Activated T-cell treated with anti-CD3 and anti-CD28 coated beads, Interleukin-2, amount 50 U/mL, for 72 hours (primary cell): ENCODE measurements around the gene ACTN1. TPM values are rescaled to one million over a fixed set of nuclear protein-coding genes. Genes with fewer than 3 reads are reported as not detected.
A peak's percentile ranks its signal among the peaks of the same experiment; 100 is the strongest.

Experiments
- ATAC-seq, 2 donors: fragments of 150-1000 bp; cut with Tn5 transposase; replicated peaks in 1 of 2; 2 replicates each; pipeline ENCODE4 v1.10.0; 2021; ENCODE audit warnings: moderate library complexity in 2 of 2, mild to moderate bottlenecking in 1 of 2
- DNase-seq, 2 donors: peaks; one replicate each; pipeline ENCODE4 v3.0.0; 2021 to 2022; ENCODE audit warnings: mixed read lengths in 1 of 2
- H3K27ac Mint-ChIP-seq: one replicate; pipeline ENCODE4 v1.8.0; 2022; ENCODE audit warnings: mild to moderate bottlenecking, moderate library complexity, mixed read lengths
- H3K27me3 Mint-ChIP-seq: one replicate; pipeline ENCODE4 v1.8.0; 2022; ENCODE audit warnings: low read depth, mixed read lengths
- H3K36me3 Mint-ChIP-seq, 2 donors: one replicate each; pipeline ENCODE4 v1.8.0; 2022; ENCODE audit warnings: mixed read lengths in 2 of 2, mild to moderate bottlenecking in 1 of 2; ENCODE audit not compliant: insufficient read depth in 2 of 2
- H3K4me1 Mint-ChIP-seq: one replicate; pipeline ENCODE4 v1.8.0; 2022; ENCODE audit warnings: low read depth, mixed read lengths
- H3K4me3 Mint-ChIP-seq, 2 donors: one replicate each; pipeline ENCODE4 v1.8.0; 2022; ENCODE audit warnings: mild to moderate bottlenecking in 2 of 2, mixed read lengths in 2 of 2, moderate library complexity in 2 of 2
- H3K9me3 Mint-ChIP-seq, 2 donors: one replicate each; pipeline ENCODE4 v1.8.0; 2022; ENCODE audit warnings: mixed read lengths in 2 of 2
- total RNA-seq, 2 donors: library from RNA; stranded (reverse); gene quantifications; one replicate each; pipeline ENCODE4 v1.2.3, GENCODE V29; 2022

Gene ACTN1
- total RNA-seq, 2 donors from 2014 or later, result 42.6 to 50.7 TPM

DNA sequence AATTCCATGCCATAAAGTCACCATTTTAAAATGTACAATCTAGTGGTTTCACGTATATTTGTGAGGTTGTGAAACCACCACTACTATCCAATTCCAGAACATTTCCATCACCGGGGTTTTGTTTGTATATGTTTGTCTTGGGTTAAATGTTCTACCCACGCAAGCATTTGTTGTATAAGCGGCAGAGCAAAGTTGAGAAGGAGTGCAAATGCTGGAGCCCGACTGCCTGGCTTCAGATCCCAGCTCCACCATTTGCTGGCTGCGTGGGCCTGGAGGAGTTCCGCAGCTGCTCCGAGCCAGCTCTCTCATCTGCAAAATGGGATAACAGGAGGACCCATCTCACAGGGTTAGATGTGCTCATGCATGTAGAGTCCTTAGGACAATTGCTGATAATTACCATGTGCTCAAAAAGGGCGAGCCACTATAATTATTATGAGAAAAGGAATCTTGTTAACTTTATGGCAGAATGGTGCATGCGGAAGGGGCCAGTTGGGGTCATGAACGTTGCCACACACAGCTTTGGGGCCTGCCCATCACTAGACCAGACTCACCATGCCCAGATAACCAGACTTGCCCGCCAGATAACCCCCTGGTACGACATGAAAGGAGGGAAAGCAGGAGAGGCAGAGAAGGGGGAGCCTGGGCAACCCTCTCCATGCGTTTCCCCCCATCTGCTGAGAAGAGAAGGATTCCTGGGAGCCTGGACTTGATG lies 6.4 kb downstream of the ACTN1 start:
- DNase-seq (no peak), ATAC-seq (no peak)
- Mint-ChIP-seq H3K36me3 (peaks cover 14 to 36% of the 10 kb centered on the region in 2 donors), H3K27me3 (no peaks in the 10 kb centered on the region), H3K4me3 (no peak overlapping the region), H3K4me1 (peaks cover 81% of the 10 kb centered on the region), H3K9me3 (peaks cover 3 to 6% of the 10 kb centered on the region in 2 donors), H3K27ac (no peak overlapping the region)

DNA sequence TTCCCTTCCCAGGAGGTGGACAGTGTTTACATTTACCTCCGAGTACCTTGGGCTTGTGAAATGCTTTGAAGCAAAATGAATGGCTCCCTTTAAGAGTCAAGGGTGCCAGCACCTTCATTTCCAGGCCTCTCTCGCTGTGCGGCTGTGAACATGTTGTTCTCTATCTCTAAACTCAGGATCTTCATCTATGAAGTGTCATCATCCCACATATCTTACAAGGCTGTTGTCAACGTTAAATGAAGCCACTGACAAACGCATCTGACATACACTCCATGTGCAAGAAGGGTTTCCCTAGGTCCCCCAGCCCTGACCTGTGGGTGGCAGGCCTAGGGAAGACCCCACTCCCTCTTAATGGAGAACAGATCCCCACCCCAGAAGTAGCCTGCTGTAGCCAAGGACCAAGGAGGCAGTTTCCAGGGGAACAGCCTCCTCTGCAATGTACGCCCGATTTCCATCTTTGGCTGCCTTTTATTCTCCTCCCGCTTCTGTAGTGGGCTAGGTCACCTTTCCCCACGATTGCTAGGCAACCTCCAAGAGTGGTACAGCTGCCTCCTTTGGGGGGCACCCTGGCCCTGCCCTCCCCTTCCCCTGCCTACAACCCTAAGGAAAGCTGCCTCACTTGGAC lies 7.6 kb downstream of the ACTN1 start:
- H3K4me1 Mint-ChIP-seq, result peaks cover 78% of the 10 kb centered on the region
- ATAC-seq, result no peak
- DNase-seq, result no peak

DNA sequence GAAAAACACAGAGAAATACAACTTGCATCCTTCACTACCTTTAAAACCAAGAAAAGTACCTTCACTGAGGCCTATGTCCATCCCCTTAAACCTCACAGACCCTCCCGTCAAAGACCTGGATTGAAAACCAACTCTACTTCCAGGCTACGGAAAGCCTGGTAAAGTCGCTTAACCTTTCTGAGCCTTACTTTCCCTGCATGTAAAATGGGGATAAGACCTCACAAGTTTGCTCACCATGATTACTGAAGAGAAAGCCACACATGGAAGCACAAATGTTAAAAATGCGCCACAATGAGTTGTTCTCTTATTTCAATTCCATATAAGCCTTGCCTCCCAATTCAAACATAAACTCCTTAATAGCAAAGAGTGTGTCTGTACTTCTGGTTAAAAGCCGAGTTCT lies 8.4 kb downstream of the ACTN1 start:
- Mint-ChIP-seq H3K4me1 (peaks cover 71% of the 10 kb centered on the region), H3K27ac (peak overlapping the region; percentile 44), H3K4me3 (peak overlapping the region; percentile 65 to 79), H3K9me3 (peaks cover 3 to 6% of the 10 kb centered on the region in 2 donors), H3K27me3 (no peaks in the 10 kb centered on the region), H3K36me3 (peaks cover 14 to 33% of the 10 kb centered on the region in 2 donors)
- ATAC-seq, result no peak
- DNase-seq, result no peak

More for the DNA sequence above, 7.6 kb downstream of the ACTN1 start:
- Mint-ChIP-seq H3K36me3 (peaks cover 14 to 36% of the 10 kb centered on the region in 2 donors), H3K9me3 (peaks cover 3 to 6% of the 10 kb centered on the region in 2 donors), H3K4me3 (peak overlapping the region; percentile 54 to 61), H3K27me3 (no peaks in the 10 kb centered on the region), H3K27ac (peak overlapping the region; percentile 61)

DNA sequence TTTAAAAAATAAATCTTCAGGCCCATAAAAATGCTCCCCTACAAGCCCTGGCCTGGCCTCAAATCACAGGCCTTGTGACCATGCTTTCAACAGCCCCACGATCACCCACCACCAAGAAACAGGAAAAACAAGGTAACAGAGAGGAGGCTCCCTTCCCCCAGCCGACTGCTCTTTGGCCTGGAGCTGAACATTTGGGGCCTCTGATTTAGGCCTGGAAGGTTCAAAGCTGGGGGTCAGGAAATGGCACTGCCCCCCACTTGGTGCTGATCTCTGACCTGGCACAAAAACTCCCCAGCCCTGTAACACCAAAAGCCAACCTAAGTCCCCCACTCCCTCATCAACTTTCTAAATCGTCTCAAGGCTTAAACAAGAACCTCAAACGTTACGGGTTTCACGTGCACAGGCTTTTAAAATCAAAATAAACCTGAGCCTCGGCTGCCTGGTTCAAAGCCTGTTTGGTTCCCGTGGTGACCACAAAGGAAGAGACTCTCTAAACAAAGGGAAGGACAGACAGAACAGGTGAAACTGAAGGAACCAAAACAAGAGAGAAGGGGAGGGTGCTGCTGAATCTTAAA lies 9.0 kb downstream of the ACTN1 start:
- Mint-ChIP-seq H3K27me3 (no peaks in the 10 kb centered on the region), H3K9me3 (peaks cover 3 to 6% of the 10 kb centered on the region in 2 donors), H3K27ac (peak overlapping the region; percentile 86), H3K4me1 (peaks cover 72% of the 10 kb centered on the region), H3K36me3 (peaks cover 14 to 30% of the 10 kb centered on the region in 2 donors), H3K4me3 (peak overlapping the region; percentile 65 to 79)
- DNase-seq, result no peak
- ATAC-seq, result peak; percentile 8 to 16

DNA sequence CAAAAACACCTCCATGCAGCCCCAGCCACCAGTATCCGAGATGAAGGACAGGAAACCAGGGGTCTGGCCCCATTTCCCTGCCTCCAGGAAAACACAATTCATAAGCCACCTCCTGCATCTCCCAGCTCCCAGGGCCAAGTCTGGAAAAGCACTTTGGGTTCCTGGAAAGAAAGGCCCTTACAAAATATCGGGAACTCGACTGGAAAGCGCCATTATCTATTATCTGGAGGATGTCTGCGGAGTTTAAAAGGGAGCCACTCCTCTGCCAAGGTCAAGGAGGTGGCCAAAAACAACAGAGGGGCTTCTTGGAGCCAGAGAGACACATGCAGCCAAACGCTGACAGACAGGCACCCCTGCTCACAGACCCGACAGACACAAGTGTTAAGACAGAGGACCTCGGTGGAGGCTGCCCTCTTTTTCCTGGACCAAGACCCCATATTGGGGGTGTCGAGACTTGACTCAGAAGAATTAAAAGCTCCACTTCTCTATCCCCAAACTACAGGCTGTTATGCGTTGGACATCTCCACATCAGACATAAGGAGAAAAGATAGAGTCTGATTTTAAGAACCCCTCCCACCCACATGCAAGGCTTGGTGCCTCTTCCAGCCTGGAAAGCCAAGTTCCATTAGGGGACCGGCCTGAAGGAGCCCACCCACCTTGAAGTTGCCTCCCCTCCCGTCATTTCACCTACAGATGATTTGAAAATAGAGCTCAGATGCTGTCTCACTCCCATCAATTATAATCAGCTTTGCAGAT lies 9.6 kb downstream of the ACTN1 start:
- H3K4me3 Mint-ChIP-seq, result peak overlapping the region; percentile 74 to 79
- H3K27me3 Mint-ChIP-seq, result no peaks in the 10 kb centered on the region
- DNase-seq (no peak), ATAC-seq (no peak)
- H3K4me1 Mint-ChIP-seq, result peaks cover 72% of the 10 kb centered on the region
- H3K9me3 Mint-ChIP-seq, result peaks cover 1% of the 10 kb centered on the region in 2 donors
- H3K36me3 Mint-ChIP-seq, result peaks cover 9 to 25% of the 10 kb centered on the region in 2 donors
- peak overlapping the region; percentile 86 for H3K27ac Mint-ChIP-seq

DNA sequence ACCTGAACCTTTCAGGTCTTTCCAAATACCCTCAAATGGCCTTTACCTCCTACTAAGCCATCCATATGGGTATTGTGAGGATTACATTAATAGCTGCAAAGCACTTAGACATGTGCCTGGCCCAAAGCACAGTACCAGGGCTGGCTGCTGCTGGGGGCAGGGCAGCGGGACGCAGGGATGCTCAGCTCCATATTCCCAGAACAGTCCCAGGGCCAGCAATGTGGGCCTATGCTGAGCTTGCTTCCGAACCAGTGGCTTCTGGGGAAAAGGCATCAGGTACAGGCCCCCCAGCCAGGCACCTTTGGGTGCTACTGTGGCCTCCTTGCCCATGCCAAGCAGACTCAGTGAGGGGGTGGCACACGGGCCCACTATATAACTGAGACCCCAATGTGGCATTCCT lies 10.4 kb downstream of the ACTN1 start:
- H3K9me3 Mint-ChIP-seq, result no peaks in the 10 kb centered on the region
- no peak for ATAC-seq
- DNase-seq, result no peak
- peaks cover 76% of the 10 kb centered on the region for H3K4me1 Mint-ChIP-seq
- H3K4me3 Mint-ChIP-seq, result peak overlapping the region; percentile 70 to 74
- peak overlapping the region; percentile 86 for H3K27ac Mint-ChIP-seq
- peaks cover 5 to 20% of the 10 kb centered on the region in 2 donors for H3K36me3 Mint-ChIP-seq
- no peaks in the 10 kb centered on the region for H3K27me3 Mint-ChIP-seq

DNA sequence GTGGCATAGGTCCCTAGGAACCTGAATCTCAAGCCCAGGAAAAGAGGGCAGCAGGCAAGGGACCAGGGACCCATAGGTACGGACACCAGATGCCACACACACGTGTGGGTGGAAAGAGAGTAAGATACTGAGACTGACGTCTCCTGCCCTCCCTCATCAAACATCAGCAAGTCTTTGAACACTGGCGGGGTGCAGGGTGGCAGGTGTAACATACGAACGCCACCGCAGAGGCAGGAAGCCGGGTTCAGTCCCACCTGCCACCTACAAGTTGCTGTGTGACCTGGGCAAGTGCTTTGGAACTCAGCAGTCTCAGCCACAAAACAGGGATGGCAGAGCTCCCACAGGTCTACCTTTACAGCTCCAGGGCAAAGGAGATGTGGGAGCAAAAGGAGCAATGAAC lies 11.1 kb downstream of the ACTN1 start:
- H3K27me3 Mint-ChIP-seq, result no peaks in the 10 kb centered on the region
- ATAC-seq, result peak; percentile 81 to 82
- no peaks in the 10 kb centered on the region for H3K9me3 Mint-ChIP-seq
- peak; percentile 55 to 62 for DNase-seq
- peaks cover 83% of the 10 kb centered on the region for H3K4me1 Mint-ChIP-seq
- H3K36me3 Mint-ChIP-seq, result peaks cover 2 to 13% of the 10 kb centered on the region in 2 donors
- H3K4me3 Mint-ChIP-seq, result peak overlapping the region; percentile 70 to 74
- H3K27ac Mint-ChIP-seq, result peak overlapping the region; percentile 78

DNA sequence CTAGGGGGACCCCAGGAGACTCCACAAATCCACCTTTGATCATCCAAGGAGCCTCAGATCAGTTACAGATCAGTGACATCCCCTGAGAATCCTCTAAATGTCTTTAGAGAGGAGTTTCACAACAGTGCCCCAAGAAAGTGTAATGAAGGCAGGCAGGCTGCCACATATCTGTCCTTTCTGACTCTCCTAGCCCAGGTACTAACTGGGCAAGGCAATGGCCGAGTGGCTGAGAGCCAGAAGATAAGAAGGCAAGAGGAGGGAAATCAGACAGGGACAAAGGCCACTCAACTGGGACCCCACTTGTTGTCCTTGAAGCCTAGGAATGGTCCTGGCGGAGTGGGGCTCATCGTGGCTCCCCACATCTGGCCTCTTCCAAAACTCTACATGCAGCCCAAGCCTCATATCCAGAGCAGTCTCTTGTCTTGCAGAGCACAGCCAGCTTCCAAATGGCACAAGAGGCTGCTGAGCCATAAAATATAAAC lies 11.6 kb downstream of the ACTN1 start:
- Mint-ChIP-seq H3K27me3 (no peaks in the 10 kb centered on the region), H3K4me3 (peak overlapping the region; percentile 70 to 74), H3K4me1 (peaks cover 86% of the 10 kb centered on the region), H3K27ac (no peak overlapping the region), H3K9me3 (no peaks in the 10 kb centered on the region), H3K36me3 (peaks cover 0 to 11% of the 10 kb centered on the region in 2 donors)
- ATAC-seq, result no peak
- no peak for DNase-seq

DNA sequence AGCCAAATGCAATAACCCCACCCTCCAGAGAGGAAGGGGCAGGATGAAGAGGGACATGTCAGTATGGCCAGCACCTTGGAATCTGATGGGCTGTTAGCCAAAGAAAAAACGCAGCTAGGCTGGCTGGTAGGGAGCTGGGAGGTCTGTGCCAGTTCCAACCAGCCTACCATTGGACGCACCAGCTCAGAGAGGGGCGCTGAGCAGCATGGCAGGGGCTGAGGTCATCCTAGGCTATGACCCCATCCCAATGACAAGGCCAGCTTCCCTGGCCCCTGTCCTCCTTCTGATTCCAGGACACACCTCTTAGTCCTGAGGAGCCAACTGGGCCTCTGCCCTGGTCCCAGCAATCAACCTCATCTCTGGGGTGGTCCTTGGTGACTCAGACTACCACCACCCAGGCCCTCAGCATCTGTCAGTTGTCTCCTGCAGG lies 12.2 kb downstream of the ACTN1 start:
- Mint-ChIP-seq H3K27me3 (no peaks in the 10 kb centered on the region), H3K36me3 (peaks cover 0 to 6% of the 10 kb centered on the region in 2 donors), H3K27ac (no peak overlapping the region), H3K9me3 (no peaks in the 10 kb centered on the region), H3K4me3 (peak overlapping the region in 1 of 2 donors; percentile 74), H3K4me1 (peaks cover 84% of the 10 kb centered on the region)
- DNase-seq (no peak), ATAC-seq (no peak)

DNA sequence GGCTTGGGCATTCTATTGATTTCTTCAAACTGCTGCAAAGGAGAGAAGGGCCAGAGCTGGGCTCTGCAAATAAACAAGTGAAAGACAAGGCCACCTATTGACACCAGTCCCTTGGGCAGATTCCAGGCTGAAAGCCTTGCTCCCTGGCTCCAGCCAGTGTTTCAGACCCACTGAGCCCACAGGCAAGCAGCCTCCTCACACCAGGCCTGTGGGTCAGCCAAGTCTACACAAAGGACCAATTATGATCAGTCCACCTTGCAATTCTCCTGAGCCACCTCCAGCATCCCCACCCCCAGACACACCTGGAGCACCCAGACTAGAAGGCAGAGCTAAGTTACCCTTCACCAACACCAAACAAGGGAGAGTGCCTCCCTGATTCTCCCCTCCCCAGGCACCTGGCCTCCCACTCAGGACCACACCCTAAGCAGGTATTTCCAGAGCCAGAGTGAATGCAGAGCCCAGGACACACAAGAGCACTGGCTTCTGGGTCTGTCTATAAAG lies 13.8 kb downstream of the ACTN1 start:
- no peaks in the 10 kb centered on the region for H3K9me3 Mint-ChIP-seq
- no peak overlapping the region for H3K4me3 Mint-ChIP-seq
- H3K36me3 Mint-ChIP-seq, result peaks cover 0 to 3% of the 10 kb centered on the region in 2 donors
- no peak overlapping the region for H3K27ac Mint-ChIP-seq
- no peaks in the 10 kb centered on the region for H3K27me3 Mint-ChIP-seq
- peaks cover 82% of the 10 kb centered on the region for H3K4me1 Mint-ChIP-seq
- ATAC-seq (no peak), DNase-seq (no peak)

DNA sequence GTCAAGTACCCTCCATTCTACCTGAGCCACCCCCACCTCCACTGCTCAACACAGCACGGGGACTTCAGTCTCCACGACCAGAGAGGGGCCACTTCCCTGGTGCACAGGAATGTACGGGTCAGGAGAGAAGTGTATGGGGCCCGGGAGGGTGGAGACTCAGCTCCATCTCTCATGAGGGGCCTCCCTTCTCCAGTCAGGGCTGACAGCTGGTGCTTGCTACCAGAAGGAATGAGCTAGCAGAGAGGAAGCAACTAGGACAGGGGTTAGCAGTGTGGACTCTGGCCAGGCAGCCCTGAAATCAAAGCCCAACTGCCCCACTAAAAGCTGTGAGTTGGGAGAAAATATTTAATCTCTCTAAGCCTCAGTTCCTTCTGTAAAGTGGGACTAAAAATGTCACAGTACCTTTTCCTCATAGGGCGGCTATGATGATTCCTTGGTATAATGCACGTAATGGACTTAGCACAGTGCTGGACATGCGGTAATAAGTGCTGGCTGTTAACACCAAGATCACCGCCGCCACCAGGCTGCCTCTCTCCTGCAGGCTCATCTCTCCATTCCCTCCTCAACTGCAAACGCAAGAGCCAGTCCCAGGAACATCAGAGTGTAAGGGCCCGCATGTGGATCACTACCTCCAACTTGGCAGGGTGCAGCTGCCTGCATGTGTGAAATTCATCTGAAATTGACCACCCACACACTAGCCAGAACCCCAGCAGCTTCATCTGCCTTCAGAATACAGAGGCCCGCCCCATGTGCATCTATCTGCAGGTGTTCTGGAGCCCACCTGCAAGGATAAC lies 14.6 kb downstream of the ACTN1 start:
- H3K4me1 Mint-ChIP-seq, result peaks cover 80% of the 10 kb centered on the region
- DNase-seq (no peak), ATAC-seq (no peak)
- no peak overlapping the region for H3K4me3 Mint-ChIP-seq
- H3K27me3 Mint-ChIP-seq, result no peaks in the 10 kb centered on the region
- H3K9me3 Mint-ChIP-seq, result no peaks in the 10 kb centered on the region
- no peak overlapping the region for H3K27ac Mint-ChIP-seq
- peaks cover 0 to 3% of the 10 kb centered on the region in 2 donors for H3K36me3 Mint-ChIP-seq

DNA sequence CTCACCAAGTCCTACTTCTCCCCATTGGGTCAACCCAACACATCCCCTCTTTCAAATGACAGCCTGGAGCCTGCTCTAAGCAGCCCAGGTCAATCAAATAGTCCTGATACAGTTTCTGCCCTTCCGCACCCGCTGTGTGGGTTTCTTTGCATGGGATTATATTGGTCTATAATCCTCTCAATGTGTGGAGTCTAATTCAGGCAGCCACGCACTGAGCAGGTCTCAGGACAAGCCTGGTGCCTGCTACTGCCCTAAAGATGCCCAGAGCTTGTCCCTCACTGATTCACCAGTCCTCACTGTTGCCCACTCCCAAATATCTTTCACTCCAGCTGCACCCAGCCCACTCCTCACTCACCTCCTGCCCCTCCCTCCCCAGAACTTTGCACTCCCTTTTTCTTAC lies 16.4 kb downstream of the ACTN1 start:
- H3K36me3 Mint-ChIP-seq, result peaks cover 0 to 3% of the 10 kb centered on the region in 2 donors
- no peak for DNase-seq
- no peaks in the 10 kb centered on the region for H3K9me3 Mint-ChIP-seq
- no peak for ATAC-seq
- no peaks in the 10 kb centered on the region for H3K27me3 Mint-ChIP-seq
- H3K27ac Mint-ChIP-seq, result no peak overlapping the region
- peaks cover 80% of the 10 kb centered on the region for H3K4me1 Mint-ChIP-seq
- no peak overlapping the region for H3K4me3 Mint-ChIP-seq
